ENCODE measurements around the gene IDH3B.

DNA sequence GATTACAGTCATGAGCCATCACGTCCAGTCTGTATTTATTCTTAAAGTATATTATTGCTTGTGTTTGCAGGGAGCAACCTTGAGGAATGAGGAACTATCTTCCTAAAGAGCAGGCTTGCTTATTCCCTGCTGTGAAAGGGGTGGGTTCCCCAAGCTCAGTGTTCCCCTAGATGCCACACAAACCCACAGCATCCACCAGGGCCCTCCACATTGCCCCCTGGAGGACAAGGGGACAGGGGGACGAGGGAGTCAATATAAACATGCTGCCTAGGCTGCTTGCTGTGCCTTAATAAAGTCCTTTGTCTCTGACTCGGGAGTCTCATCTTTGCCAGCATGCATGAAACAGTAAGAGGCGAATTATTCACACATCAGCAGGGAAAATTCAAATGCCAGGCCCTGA is 8.0 kb upstream of the IDH3B start:
- TF ChIP-seq YY1 (IDR thresholded peaks at IDR 0.05; ENCODE audit: insufficient read depth, insufficient read length), result no peak
- no peak for TF ChIP-seq ZNF274 (IDR thresholded peaks at IDR 0.05; ENCODE audit: low read depth, low read length)
